HG03457 (cell line): ENCODE data around the gene GTF2A2.
"Not testable (repeated sequence)": the region's sequence is repeated elsewhere in the genome, so short reads cannot be mapped to it uniquely, and the experiment has no call there.

ENCODE experiments used
- ATAC-seq: cut with Tn5 transposase; IDR thresholded peaks from one replicate; pipeline ENCODE4 v1.9.1; 2021; ENCODE audit warnings: moderate number of reproducible peaks; ENCODE audit not compliant: unreplicated experiment

Gene GTF2A2

GRCh38 chr15:59674361-59674877, 17.1 kb upstream of the GTF2A2 start:
- ATAC-seq = no peak

DNA sequence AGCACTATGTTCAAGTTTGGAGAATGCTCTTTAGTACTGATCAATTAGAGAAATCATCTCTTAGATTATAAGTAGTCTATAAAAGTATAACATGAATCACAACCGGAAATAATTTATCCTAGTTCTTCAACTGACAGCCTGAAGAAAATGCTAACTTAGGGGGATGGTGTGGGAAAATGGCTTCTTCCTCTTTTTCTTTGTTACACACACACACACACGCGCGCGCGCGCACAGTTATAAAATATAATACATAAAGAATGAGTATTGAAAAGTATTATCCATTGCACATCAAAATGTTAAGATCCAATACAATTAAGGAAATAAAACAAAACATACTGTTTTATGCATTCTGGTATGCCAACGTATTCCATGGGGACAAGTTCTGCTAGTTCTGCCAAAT, 11.2 kb upstream of the GTF2A2 start:
- ATAC-seq = no peak

GRCh38 chr15:59662260-59662659, 4.9 kb upstream of the GTF2A2 start:
- no peak for ATAC-seq

DNA sequence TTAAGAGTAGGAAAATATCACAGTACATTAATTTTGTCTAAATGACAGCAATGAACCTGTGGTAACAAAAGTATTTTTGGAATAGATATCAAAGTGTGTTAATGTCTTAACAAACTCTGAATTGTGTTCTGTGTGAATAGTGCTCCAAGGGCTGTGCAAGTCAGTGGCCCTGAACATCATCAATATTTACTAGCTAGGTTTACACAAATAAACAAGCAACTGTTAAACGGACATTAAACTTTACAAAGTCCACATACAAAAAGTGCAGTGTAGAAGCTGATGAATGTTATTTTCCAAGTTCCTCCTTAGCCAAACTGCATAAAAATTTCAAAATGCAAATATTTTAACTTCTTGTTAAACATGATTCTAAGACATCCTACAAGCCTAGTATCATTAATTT, 2.1 kb upstream of the GTF2A2 start:
- no peak for ATAC-seq

- ATAC-seq = no peak
Observed at GRCh38 chr15:59657635-59658125, 365 bp upstream of the GTF2A2 start.

DNA sequence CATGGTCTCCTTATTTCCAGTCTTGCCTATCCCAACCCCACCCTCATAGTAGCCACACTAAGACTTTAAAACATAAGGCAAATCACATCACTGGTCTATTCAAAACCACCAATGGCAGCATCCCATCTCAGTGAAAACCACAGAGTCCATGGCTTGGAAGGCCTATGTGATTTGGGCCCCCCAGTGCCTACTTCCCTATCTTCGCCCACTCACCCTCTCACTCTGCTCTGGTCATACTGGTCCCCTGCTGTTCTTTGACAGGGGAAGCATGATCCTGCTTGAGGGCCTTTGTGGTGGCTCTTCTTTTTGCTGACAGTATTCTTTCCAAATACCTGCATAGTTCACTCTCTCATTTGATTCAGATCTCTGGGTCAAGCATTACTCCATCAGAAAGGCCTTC, 3.3 kb downstream of the GTF2A2 start:
- no peak for ATAC-seq

DNA sequence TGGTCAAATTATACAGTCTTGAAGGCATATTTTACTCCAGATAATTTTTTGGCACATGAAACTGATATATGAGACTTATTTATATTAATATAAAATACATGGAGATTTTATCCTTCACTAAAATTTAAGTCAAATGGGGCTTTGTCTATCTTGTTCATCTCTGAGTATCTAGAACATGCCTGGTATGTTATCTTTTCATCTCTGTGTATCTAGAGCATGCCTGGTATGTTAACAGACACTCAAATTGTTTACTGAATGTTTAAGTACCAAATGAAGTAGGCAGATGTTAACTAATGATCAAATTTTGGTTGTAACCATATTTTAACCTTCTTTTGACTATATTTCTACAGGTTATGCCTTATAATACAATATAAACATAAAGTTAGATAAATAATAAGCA, 7.7 kb downstream of the GTF2A2 start:
- no peak for ATAC-seq

DNA sequence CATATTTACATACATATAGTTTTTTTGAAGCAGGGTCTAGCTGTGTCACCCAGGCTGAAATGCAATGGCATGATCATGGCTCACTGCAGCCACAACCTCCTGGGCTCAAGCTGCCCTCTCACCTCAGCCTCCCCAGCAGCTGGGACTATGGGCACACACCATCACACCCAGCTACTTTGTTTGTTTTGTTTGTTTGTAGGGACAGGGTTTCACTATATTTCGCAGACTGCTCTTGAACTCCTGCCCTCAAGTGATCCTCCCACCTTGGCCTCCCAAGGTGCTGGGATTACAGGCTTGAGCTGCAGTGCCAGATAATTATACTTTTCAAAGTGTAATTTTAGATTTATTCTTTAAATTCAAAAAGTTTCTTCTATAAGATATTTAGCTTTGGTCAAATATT, 10.2 kb downstream of the GTF2A2 start:
- no peak for ATAC-seq

DNA sequence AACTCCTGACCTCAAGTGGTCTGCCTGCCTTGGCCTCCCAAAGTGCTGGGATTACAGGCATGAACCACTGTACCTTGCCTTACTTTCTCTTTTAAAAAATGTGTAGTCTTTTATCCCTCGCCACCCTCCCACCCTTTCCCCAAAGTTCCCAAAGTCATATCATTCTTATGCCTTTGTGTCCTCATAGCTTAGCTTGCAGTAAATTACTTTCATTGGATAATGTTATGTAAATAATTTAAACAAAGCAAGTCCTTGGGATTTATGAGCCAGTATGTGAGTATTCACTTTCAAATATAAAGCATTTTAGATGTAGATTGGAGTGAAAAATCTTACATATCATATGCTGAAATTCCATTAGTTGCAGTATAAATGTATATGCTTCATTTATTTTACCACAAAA, 11.0 kb downstream of the GTF2A2 start:
- no peak for ATAC-seq

GRCh38 chr15:59645812-59646211, 11.5 kb downstream of the GTF2A2 start:
- not testable (repeated sequence) for ATAC-seq

DNA sequence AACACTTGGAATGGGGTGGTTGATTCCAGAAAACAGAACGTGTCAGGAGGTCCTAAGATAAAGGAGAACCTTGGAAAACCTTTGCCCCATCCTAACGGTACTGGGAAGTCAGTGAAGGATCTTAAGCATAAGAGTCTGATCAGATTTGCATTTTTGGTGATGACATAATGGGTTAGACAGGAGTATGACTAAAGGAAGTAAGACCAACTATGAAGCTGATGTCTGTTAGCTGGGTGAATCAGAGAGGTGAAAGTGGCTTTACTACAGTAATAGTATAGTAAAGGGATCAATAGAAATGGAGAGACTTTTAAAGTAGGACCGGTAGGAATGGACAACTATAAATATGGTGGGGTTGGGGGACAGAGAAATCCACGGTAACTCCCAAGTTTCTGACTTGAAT, 12.6 kb downstream of the GTF2A2 start:
- ATAC-seq = no peak

DNA sequence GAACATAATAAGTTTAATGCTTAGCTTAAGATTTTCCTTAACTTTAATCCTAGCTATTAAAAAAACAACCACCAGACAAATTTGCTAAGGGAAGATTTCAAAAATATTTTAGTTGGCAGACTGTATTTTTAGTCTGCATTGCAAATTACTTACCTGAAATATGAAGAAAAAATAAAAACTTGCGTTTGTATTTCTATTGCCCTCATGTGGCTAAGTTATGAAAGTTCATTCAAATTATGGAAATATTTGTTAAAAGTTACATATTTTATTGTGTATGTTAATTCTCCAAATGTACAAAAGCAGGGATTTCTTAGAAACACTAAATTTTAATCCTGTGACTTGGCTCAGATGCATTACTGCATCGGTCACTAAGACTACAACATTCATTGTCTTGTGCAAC, 15.0 kb downstream of the GTF2A2 start:
- ATAC-seq = no peak

DNA sequence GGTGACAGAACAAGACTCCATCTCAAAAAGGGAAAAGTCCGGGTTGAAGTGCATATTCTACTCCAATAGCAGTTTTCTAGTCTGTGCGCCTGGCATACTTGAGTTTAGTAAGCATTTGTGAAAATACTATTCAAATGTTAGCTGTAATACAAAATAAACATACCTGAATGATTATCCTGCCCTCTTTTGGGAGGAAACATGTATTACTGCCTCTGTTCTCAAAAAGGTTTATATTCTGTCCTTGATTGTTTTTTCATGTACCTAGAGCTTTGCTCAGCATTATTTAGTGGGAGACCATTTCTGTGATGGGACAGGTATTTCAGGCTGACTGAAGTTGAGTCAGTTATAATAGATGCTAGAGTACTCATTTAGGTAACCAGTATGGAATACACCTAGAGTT, 19.8 kb downstream of the GTF2A2 start:
- ATAC-seq = not testable (repeated sequence)

- ATAC-seq = no peak
Observed at GRCh38 chr15:59636184-59636583, 21.1 kb downstream of the GTF2A2 start.

DNA sequence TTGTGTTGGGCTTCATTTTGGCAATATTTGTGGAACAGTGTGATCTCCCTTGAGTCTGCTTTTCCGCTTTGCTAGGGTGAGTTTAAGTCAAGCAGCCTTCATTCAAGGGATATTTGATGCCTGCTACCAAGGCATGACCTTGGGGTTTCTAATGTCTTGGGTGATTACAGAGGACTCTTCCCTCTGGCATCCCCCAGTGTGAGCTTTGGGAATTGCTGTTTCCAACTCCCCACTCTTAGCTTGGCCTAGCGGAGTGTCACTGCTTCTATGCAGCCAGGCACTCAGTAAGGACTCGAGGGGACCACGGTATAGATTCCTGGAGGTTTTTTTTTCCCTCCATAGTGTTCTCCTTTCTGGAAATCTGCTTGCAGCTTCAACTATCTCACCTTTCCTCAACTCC, 24.6 kb downstream of the GTF2A2 start:
- ATAC-seq = no peak

DNA sequence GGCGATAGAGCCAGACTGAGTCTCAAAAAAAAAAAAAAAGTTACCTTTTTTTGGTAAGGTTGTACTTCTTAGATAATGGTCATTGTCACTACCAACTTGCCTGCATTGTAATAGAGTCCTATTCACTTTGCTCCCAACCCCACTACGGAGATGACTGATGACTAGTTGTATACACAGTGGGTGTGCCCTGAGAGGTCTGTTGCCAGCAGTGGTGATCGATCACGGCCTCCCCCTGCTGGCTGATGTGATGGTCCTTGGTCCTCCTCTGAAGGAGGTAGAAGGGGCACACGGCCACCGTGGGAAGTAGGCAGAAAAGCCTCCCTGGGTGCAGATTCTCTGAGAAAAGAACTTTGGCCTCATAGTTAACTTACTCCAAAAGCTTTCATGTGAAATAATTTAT, 35.0 kb downstream of the GTF2A2 start:
- ATAC-seq = no peak

DNA sequence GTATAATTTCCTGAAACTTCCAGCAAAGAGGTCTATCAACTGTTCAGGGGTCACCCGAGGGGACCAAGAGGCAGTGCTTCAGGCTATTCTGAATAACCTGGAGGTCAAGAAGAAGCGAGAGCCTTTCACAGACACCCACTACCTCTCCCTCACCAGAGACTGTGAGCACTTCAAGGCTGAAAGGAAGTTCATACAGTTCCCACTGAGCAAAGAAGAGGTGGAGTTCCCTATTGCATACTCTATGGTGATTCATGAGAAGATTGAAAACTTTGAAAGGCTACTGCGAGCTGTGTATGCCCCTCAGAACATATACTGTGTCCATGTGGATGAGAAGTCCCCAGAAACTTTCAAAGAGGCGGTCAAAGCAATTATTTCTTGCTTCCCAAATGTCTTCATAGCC, 38.9 kb downstream of the GTF2A2 start:
- no peak for ATAC-seq

GRCh38 chr15:59616379-59616778, 40.9 kb downstream of the GTF2A2 start:
- ATAC-seq = no peak

DNA sequence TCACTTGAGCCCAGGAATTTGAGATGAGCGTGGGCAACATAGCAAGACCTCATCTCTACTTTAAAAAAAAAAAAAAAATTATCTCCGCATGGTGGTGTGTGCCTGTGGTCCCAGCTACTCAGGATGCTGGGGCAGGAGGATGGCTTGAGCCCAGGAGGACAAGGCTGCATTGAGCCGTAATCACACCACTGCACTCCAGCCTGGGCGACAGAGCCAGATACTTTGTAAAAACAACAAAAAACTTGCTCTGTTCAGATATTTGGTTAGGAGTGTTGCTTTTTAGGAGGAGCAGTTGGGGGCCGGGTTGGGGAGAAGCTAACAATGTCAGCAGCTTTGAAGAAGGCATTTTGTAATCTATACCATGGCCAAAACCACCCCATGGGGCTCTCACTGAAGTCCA, 41.7 kb downstream of the GTF2A2 start:
- no peak for ATAC-seq

DNA sequence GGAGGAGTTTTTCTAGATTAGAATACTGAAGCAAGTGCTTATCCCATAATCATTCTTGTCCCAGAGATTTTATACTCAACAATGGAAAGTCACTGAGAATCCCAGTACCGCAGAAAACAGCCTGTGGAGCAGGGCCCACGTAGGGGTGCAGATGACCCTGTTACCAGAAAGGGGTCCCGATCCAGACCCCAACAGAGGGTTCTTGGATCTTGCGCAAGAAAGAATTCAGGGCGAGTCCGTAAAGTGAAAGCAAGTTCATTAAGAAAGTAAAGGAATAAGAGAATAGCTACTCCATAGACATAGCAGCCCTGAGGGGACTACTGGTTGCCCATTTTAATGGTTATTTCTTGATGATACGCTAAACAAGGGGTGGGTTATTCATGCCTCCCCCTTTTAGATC, 43.2 kb downstream of the GTF2A2 start:
- ATAC-seq = no peak

GRCh38 chr15:59611276-59612260, 45.7 kb downstream of the GTF2A2 start, which contains the start of gene GCNT3:
GCNT3 (plus strand) TSS chr15:59611783; CDS start chr15:59618239, 6,456 bp downstream.
- no peak for ATAC-seq
